GM18867 (cell line): ENCODE results near the gene MUTYH.

Source experiments
- ATAC-seq: cut with Tn5 transposase; IDR thresholded peaks from one replicate; pipeline ENCODE4 v1.9.1; 2021; ENCODE audit warnings: mild to moderate bottlenecking, moderate library complexity; ENCODE audit not compliant: unreplicated experiment

MUTYH gene

DNA sequence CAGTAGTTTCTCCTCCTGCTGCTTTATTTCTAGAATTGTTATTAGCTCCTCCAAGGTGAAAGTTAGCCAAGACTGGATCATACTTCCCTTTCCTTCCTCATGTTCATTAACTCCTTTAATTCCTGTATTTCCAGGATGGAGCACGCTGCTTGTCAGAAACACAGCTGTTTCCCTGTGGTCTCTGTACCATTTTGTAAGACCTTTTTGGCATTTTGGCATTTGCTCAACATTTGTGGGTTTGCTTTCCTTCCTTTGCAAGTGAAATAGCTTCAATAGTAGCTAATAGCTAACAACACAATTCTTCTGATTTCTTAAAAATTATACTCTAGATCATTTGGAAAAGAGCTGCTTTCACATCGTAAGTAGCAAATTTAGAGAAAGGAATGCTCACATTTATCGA is 57.9 kb downstream of the MUTYH start:
- no peak for ATAC-seq
